Common myeloid progenitor, CD34-positive (primary cell): ENCODE measurements around the gene MRPL54.

ENCODE experiments used
- CTCF ChIA-PET: fragments of 350-600 bp; sonication (Branson Sonifier 250); formaldehyde crosslinking; loops from one replicate; lab custom pipeline; 2021; ENCODE audit warnings: antibody characterized with exemption; lab: Charles Lee
- POLR2A ChIA-PET: fragments of 350-600 bp; sonication (Branson Sonifier 250); formaldehyde crosslinking; loops from one replicate; lab custom pipeline; 2021; ENCODE audit warnings: antibody characterized with exemption; lab: Charles Lee
- DNase-seq, 3 donors: peaks; one replicate each; pipeline versions ENCODE4 v3.0.0 to v3.0.0-alpha.2; 2013
- H3K27ac ChIP-seq, 2 experiments: 1 replicate in 1 of 2; 2 replicates in 1 of 2; pipeline ENCODE4 v1.7.0; 2013; ENCODE audit warnings: inconsistent platforms in 2 of 2, low read length in 2 of 2, mild to moderate bottlenecking in 2 of 2, low read depth in 1 of 2, moderate library complexity in 1 of 2; ENCODE audit not compliant: severe bottlenecking in 2 of 2, insufficient read depth in 1 of 2, poor library complexity in 1 of 2
- H3K27me3 ChIP-seq, 5 experiments: replicated peaks in 2 of 5; 1 replicate in 3 of 5; 2 replicates in 2 of 5; pipeline versions ENCODE4 v1.6.1 to v1.7.0; 2013; ENCODE audit warnings: low read length in 4 of 5, mild to moderate bottlenecking in 2 of 5, moderate library complexity in 2 of 5, inconsistent platforms in 1 of 5; ENCODE audit not compliant: insufficient read depth in 5 of 5, control insufficient read depth in 4 of 5
- H3K36me3 ChIP-seq, 4 experiments: 1 replicate in 2 of 4; 2 replicates in 2 of 4; pipeline versions ENCODE4 v1.6.1 to v1.7.0; 2013; ENCODE audit warnings: low read length in 3 of 4, control low read depth in 1 of 4, mild to moderate bottlenecking in 1 of 4; ENCODE audit not compliant: control insufficient read depth in 4 of 4, insufficient read depth in 4 of 4
- H3K4me1 ChIP-seq, 4 experiments: 1 replicate in 3 of 4; 2 replicates in 1 of 4; pipeline versions ENCODE4 v1.6.1 to v1.7.1; 2013; ENCODE audit warnings: low read length in 3 of 4, mild to moderate bottlenecking in 3 of 4, control low read depth in 1 of 4, inconsistent platforms in 1 of 4, moderate library complexity in 1 of 4; ENCODE audit not compliant: control insufficient read depth in 4 of 4, insufficient read depth in 4 of 4; ENCODE audit errors: control extremely low read depth in 1 of 4
- H3K4me3 ChIP-seq, 7 experiments: 1 replicate in 4 of 7; 2 replicates in 3 of 7; pipeline versions ENCODE4 v1.5.1 to v1.7.0; 2013; ENCODE audit warnings: mild to moderate bottlenecking in 7 of 7, low read length in 6 of 7, moderate library complexity in 6 of 7, inconsistent platforms in 2 of 7, low read depth in 2 of 7, control low read depth in 1 of 7; ENCODE audit not compliant: insufficient read depth in 4 of 7, control insufficient read depth in 1 of 7; ENCODE audit errors: extremely low read depth in 1 of 7
- H3K9me3 ChIP-seq, 5 experiments: 1 replicate in 4 of 5; 2 replicates in 1 of 5; pipeline versions ENCODE4 v1.6.1 to v1.7.1; 2013; ENCODE audit warnings: low read length in 4 of 5, mild to moderate bottlenecking in 2 of 5, inconsistent platforms in 1 of 5, low read depth in 1 of 5, moderate library complexity in 1 of 5; ENCODE audit not compliant: control insufficient read depth in 4 of 5, insufficient read depth in 2 of 5; ENCODE audit errors: control extremely low read depth in 1 of 5
- WGBS: methylation state at CpG from one replicate; pipeline ENCODE4 v1.1.5; 2013; ENCODE audit not compliant: insufficient coverage; 5-methylcytosine and 5-hydroxymethylcytosine counted together

MRPL54 gene

DNA sequence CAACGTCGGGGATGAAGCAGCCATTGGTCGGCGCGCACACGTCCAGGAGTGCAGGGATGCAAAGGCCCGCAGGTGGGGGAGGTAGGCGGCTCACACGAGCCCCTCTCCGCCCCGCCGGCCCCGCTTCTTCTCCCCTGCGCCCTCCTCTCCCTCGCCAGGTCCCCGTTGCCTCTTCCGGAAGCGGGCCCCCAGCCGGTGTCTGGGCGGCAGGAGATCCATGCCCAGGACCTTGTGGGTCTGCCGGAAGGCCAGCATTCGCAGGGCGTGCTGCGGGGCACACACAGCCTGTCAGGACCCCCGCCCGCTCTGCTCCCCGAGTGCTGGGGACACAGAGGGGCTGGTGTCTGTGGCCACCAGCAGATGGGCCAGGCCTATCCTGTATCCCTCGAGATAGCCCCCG is 43.4 kb downstream of the MRPL54 start:
- POLR2A ChIA-PET: no interaction called here
- WGBS: 94% methylated on average over 22 of the region's 29 CpGs

DNA sequence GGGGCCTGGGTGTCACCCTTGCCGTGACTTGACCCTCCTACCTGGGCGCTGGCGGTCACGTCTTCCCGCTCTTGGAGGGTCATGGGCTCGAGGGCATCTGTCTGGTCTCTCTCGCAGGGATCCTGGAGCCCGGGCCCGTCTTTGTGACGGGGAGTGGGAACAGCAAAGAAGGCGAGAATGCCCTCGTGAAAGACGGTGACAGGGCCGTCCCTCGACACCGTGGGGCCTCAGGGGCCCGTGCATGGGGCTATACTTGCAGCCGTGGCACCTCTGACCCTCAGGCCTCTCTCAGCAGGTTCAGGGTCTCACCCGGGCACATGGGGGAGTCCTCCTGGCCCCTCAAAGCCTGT is 44.6 kb downstream of the MRPL54 start:
- no peaks in the 10 kb centered on the region for H3K9me3 ChIP-seq
- 95% methylated on average over 19 of the region's 19 CpGs for WGBS
- H3K27me3 ChIP-seq: peaks cover 0 to 7% (median 0%) of the 10 kb centered on the region in 5 experiments
- peaks cover 0 to 42% (median 7%) of the 10 kb centered on the region in 4 experiments for H3K4me1 ChIP-seq
- no peak for DNase-seq
- ChIA-PET POLR2A (no interaction called here), CTCF (interaction anchor here (1.3 kb wide), 1 partner anchor 11 kb away, joined by 3 read pairs; no protein-coding TSS in a partner anchor)
- H3K27ac ChIP-seq: no peak overlapping the region
- H3K36me3 ChIP-seq: no peaks in the 10 kb centered on the region
- H3K4me3 ChIP-seq: no peak overlapping the region

More for the DNA sequence above, 43.4 kb downstream of the MRPL54 start:
- Histone ChIP-seq H3K9me3 (no peaks in the 10 kb centered on the region), H3K4me1 (peaks cover 0 to 40% (median 15%) of the 10 kb centered on the region in 4 experiments), H3K36me3 (no peaks in the 10 kb centered on the region), H3K27me3 (peaks cover 0 to 19% (median 7%) of the 10 kb centered on the region in 5 experiments), H3K27ac (no peak overlapping the region), H3K4me3 (no peak overlapping the region)
- CTCF ChIA-PET: interaction anchor here (0.7 to 1.3 kb wide), 2 partner anchors 13 to 22 kb away, joined by 3 read pairs; no protein-coding TSS in a partner anchor
- no peak for DNase-seq

DNA sequence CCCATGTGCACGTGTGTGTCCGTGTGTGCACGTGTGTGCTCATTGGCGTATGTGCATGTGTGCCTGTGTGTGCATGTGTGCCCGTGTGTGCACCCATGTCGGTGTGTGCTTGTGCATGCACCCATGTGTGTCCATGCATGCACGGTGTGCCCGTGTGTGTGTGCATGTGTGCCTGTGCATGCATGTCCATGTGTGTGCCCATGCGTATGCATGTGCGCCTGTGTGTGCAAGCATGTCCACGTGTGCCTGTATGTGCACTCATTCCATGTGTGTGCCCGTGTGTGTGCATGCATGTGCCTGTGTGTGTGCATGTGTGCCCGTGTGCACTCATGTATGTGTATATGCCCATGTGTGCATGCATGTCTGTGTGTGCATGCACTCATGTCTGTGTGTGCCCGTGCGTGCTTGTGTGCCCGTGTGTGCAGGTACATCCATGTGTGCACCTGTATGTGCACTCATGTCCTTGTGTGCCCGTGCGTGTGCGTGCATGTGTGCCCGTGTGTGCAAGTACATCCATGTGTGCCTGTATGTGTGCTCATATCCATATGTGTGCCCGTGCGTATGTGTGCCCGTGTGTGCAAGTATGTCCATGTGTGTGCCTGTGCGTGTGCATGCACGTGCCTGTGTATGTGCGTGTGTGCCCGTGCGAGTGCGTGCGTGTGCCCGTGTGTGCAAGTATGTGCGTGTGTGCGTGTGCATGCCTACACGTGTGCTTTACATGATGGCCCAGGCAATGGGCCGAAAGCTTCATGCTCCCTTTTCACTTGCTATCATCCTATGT is 45.3 kb downstream of the MRPL54 start:
- H3K4me1 ChIP-seq: peaks cover 2 to 48% (median 12%) of the 10 kb centered on the region in 4 experiments

DNA sequence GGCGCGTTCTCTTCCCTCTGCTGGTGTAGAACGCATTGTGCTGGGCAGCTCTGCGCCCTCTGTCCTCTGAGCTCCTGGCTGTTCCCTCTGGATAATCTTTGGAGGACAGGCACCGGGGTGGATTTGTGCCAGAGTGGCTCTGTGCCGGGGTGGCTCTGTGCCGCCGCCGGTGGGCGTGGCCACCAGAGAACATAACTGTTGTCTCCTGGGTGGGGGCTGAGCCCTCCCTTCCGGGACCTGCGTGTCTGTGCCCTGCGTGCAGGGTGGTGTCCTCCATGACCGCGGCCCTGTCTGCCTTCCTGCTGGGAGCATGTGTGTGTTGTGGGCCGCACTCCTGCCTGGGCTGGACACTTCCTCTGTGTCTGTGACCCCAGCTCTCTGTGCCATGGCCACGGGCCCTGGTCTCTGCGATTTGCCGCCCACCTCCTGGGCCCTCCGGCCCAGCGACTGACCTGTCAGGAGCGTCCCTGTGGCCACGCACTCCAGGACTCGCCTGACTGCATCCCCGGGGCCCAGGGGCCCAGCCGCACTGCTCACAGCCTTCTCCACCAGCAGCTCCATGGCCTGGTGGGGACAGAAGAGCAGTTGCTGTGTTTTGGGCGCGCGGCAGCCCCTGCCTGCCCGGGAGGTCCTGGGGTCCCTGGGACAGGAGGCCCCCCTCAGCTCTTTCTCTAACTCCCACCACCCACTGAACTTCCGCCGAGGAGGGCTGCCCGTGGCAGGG is 46.1 kb downstream of the MRPL54 start:
- Histone ChIP-seq H3K4me3 (no peak overlapping the region), H3K27ac (no peak overlapping the region), H3K27me3 (no peaks in the 10 kb centered on the region), H3K4me1 (peaks cover 2 to 56% (median 21%) of the 10 kb centered on the region in 4 experiments), H3K36me3 (no peaks in the 10 kb centered on the region), H3K9me3 (no peaks in the 10 kb centered on the region)
- ChIA-PET POLR2A (no interaction called here), CTCF (interaction anchor here (1.2 kb wide), 1 partner anchor 10 kb away, joined by 4 read pairs; no protein-coding TSS in a partner anchor)
- DNase-seq: no peak
- 97% methylated on average over 30 of the region's 33 CpGs for WGBS

More for the DNA sequence above, 45.3 kb downstream of the MRPL54 start:
- Histone ChIP-seq H3K27ac (no peak overlapping the region), H3K27me3 (peaks cover 0 to 3% (median 0%) of the 10 kb centered on the region in 5 experiments), H3K36me3 (no peaks in the 10 kb centered on the region), H3K9me3 (no peaks in the 10 kb centered on the region), H3K4me3 (no peak overlapping the region)
- no peak for DNase-seq
- WGBS: 97% methylated on average over 34 of the region's 35 CpGs
- POLR2A ChIA-PET: no interaction called here
- CTCF ChIA-PET: no interaction called here

DNA sequence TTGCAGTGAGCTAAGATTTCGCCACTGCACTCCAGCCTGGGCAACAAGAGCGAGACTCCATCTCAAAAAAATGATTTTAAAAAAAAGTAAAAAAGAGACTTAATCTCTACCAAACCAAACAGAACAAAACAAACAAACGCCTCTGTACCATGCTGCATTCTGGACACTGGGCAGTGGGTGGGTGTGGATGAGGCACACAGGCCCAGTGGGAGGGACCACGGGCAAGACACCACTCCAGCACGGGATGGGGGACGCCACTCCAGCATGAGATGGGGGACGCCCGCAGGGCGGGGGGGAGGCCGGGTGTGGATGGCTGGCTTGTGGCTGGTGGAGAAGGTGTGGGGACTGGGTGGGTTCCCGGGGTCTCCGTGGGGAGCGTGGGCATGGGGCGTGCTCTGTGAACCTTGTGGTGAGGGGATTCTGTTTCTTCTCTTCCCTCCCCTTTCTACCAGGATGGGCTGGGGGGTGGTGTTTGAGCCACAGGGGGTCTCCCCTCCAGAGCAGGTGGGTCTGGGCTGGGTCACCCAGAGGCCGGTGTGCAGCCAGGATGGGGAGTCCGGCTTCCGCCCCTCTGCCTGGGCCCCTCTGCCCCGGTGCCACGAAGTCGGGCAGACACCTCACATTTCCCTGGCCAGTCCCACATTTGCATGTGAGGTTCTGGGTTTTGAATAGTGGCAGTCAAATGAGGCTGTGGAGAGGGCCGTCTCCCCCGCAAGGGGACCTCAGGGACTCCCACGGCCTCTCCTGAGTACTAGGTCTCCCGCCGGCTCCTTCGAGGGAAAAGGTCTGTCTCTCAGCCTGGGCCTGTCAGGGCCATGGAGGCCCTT is 47.6 kb downstream of the MRPL54 start:
- Histone ChIP-seq H3K27ac (no peak overlapping the region), H3K27me3 (no peaks in the 10 kb centered on the region), H3K4me1 (peaks cover 2 to 59% (median 24%) of the 10 kb centered on the region in 4 experiments), H3K36me3 (no peaks in the 10 kb centered on the region), H3K9me3 (no peaks in the 10 kb centered on the region), H3K4me3 (no peak overlapping the region)
- ChIA-PET CTCF (interaction anchor here (1.2 kb wide), 1 partner anchor 8 kb away, joined by 4 read pairs; no protein-coding TSS in a partner anchor), POLR2A (no interaction called here)
- DNase-seq: no peak
- 80% methylated on average over 9 of the region's 26 CpGs for WGBS

DNA sequence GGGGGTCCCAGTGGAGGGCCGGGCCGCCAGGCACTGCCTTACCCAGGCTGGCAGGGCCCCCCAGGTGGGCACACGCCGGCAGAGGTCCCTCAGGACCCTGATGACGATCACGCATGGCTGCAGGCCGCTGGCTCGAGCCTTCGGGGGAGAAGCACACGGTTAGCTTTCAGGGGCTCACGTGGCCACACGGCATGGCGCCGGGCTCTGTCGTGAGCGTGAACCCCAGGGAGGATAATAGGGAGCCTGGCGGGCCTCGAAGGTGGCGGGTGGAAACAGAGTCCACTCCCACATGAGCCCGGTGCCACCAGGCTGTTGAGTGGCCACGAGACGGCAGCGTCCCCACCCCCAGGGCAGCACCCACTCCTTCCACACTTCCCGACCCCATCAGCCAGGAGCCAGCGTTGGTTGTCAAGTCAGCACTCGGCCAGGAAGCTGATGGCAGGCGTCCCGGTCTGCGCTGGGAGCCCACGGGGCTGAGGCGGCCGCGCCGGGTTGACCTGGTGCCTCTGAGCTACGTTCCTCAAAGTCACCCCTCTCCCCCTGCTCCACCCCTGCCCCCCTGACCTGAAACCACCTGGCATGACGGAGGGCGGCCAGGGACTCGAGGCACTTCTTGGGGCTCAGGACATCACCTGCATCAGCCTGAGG is 48.4 kb downstream of the MRPL54 start:
- Histone ChIP-seq H3K9me3 (no peaks in the 10 kb centered on the region), H3K4me3 (no peak overlapping the region), H3K27me3 (no peaks in the 10 kb centered on the region), H3K4me1 (peaks cover 2 to 58% (median 24%) of the 10 kb centered on the region in 4 experiments), H3K27ac (no peak overlapping the region), H3K36me3 (no peaks in the 10 kb centered on the region)
- no peak for DNase-seq
- 83% methylated on average over 34 of the region's 38 CpGs for WGBS
- CTCF ChIA-PET: interaction anchor here (0.6 to 2.7 kb wide), 5 partner anchors 12 to 96 kb away, joined by 3 to 17 read pairs (median 3); partner anchors contain the start of gene MRPL54
- POLR2A ChIA-PET: no interaction called here
